T-helper 2 cell treated with Interferon-gamma antibody and Interleukin-4, amounts not matched to agents 100 ng/mL and 5 ng/mL, for 36 hours (primary cell): ENCODE measurements around the gene ESPN. TPM values are rescaled to one million over a fixed set of nuclear protein-coding genes. Genes with fewer than 3 reads are reported as not detected.
"Not testable (repeated sequence)": the region's sequence is repeated elsewhere in the genome, so short reads cannot be mapped to it uniquely, and the experiment has no call there.

ENCODE experiments used
- intact Hi-C: fragments of 100-400 bp; cut with micrococcal nuclease; formaldehyde crosslinking; loops from one replicate; pipeline ENCODE4 v1.15.1; 2023
- total RNA-seq: library from RNA; stranded (reverse); gene quantifications from 2 replicates; pipeline ENCODE4 v1.2.3, GENCODE V29; 2022

The ESPN gene
- total RNA-seq, 1 donor from 2014 or later: 1.1 TPM

GRCh38 chr1:6447016-6447817, 22.6 kb downstream of the ESPN start:
- intact Hi-C loops: no loop called here

GRCh38 chr1:6447818-6448748, 23.5 kb downstream of the ESPN start:
- intact Hi-C loops: no loop called here

GRCh38 chr1:6448749-6449631, 24.4 kb downstream of the ESPN start:
- intact Hi-C loops: no loop called here

DNA sequence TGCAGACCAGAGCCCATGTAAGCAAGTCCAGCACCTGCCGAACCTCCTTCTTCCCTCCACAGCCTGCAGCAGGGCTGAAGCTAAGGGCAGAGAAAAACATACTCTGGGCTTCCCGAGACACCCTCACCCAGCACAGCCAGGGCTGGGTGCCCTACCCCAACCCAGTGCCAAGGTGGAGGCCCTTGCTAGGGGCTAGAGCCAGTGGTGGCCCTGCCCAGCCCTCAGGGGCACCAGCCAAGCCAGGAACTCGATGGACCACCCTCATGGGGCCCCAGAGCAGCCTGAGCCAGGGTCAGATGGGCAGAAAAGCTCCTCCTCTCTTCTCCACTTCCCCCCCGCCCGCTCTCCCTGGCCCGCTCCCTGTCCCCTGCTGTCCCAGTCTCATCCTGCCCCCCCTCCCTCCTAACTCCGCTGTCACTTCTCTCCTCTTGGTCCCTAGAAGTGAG, 25.5 kb downstream of the ESPN start:
- intact Hi-C loops: no loop called here

DNA sequence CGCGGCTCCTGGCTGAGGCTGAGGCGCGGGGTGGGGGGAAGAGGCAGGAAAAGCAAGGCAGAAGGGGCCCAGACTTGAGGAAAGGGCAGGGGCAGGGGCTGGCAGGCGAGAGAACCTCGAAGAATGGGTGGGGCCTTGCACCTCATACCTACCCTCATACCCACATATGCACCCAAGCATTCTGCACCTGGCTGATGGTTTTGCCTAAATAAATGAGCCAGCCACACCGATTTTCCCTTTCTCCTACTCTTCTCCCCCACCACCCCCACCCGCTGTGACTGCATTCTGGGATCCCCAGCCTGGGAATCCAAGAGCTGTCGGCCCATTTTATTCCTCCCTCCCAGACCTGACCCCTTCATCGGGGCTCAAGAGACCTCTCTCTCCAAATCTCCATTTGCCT, 25.9 kb downstream of the ESPN start:
- intact Hi-C loops: not testable (repeated sequence)

DNA sequence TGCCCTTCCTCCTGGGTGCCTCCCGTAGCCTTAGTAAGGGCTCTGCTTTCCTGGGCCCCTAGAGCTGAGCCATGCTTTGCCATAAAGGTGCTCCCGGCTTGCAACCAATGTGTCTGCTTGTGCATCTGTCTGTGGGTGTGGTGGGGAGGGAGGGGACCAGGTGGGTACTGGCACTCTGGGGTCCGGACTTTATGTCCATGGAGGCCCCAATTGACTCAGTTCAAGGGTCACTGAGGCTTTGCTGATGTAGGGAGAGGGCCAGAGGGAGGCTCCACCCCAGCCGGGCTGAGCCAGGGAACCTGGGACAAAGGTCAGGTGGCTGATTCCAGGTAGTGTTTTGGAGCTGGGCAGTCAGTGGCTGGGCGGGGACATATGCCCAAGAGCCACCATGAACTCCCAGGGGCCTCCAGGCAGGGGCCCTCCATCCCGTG, 26.4 kb downstream of the ESPN start:
- intact Hi-C loops: no loop called here

GRCh38 chr1:6453895-6454855, 29.6 kb downstream of the ESPN start:
- intact Hi-C loops: not testable (repeated sequence)

- intact Hi-C loops: loop anchor here (5.0 kb wide), 1 partner anchor 33 kb away; the partner anchor contains the start of gene ESPN
Measured at GRCh38 chr1:6454856-6455751, 30.5 kb downstream of the ESPN start.

- intact Hi-C loops: loop anchor here (5.0 kb wide), 1 partner anchor 34 kb away; the partner anchor contains the start of gene ESPN
Measured at GRCh38 chr1:6455752-6456520, 31.4 kb downstream of the ESPN start.

GRCh38 chr1:6456800-6457466, 32.4 kb downstream of the ESPN start:
- intact Hi-C loops: loop anchor here (5.0 kb wide), 1 partner anchor 35 kb away; the partner anchor contains the start of gene ESPN

DNA sequence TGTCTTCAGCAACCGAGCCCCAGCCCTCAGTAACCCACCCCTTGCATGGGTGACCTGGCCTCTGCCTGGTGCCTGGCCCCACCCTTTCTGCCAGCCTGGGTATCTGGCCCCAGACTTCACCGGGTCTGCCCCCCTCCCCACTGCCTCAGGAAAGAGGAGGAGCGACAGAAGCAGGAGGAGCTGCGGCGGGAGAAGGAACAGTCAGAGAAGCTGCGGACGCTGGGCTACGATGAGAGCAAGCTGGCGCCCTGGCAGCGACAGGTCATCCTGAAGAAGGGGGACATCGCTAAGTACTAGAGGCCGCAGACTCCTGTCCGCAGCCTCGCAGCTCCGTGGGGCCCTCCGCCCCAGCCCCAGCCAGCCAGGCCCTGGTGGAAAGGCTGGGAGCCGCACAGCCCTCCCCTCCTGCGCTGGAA, 35.3 kb downstream of the ESPN start:
- intact Hi-C loops: loop anchor here (5.0 kb wide), 1 partner anchor 38 kb away; the partner anchor contains the start of gene ESPN

DNA sequence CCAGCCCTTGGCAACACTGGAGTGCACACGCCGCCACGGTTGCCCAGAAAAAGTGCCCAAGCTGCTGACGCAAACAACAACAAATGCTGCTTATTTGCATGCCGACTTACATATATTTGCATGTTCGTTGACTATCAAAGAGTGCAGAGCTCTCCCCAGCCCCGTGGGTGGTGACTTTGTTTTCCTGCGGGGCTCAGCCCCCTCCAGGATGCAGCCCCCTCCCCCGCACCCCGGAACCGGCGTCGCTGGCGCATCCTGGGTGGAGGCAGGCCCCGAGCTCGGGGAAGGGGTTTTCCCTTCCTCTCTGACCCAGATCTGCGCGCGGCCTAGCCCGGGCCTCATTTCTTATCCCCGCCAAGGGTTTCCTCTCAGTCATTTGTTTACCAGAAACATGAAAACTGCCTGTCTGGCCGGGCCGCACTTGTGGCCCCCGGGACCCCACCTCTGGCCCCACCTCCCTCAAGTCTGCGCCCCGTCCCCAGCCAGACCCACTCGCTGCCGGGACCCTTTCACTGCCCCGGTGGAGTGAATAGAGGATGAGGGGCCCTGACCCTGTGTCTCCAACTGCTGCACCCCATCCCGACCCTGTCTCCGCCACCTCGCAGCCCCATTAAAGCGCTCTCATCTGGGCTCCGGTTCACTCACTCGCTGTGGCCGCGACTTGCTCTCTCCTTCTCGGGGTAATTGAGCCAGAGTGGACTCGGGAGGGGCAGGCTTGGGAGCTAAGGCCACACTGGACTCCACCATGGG, 35.9 kb downstream of the ESPN start:
- intact Hi-C loops: no loop called here

DNA sequence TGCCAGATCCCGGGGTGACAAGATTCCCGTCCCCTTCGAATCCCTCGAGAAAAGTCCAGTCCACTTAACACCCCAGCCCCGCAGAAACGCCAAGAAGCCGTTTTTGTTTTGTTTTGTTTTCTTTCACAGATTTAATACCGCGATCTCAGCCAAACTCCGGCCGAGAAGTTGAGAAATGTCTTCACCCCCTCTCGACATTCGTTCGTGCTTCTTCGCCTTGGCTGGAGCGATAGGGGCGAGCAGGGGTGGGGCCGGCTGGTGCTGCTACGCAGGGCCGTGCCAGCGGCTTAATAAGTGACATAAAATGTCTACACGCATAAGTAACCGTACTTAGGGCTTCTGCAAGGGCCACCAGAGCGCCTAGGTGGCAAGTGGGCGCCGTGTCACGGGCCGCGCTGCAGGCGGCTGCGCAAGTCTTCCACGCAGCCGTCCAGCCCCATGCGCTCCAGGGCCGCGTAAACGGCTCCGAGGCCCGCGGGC, 36.5 kb downstream of the ESPN start:
- intact Hi-C loops: no loop called here

GRCh38 chr1:6461538-6462411, 37.2 kb downstream of the ESPN start:
- intact Hi-C loops: no loop called here

DNA sequence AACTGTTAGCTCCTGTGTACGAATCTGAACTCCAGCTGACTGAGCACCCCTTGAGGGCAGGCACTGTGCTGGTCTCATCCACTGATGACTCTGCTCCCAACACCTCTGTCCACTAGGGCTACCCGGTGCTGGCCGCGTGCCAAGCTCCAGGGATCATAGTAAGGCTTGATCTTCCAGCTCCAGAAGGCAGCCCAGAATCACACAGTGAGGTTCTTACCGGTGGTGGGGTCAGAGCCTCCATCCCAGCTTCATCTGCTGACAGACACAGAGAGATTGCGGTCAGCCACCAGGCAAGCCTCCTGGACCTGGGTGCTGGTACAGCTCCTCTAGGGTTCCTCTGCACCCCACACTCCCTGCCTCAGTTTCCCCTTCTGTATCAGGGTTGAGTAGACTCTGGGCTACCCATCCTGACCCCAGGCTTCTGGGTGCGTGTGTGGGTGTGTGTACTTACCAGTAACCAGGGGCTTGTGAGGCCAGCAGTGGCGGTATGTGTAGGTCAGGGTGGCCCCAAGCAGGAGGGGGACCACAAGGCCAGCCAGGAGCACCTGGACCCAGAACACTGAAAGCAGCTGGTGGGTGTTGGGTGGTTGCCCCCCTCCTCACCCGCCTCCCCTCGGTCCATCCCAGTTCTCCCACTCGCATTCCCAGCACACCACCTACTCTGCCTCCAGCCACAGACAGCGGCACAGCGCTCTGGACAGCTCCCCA, 38.0 kb downstream of the ESPN start:
- intact Hi-C loops: no loop called here
